ENCODE measurements around the gene MTERF4.

Gene MTERF4

GRCh38 chr2:241125626-241126025, 23.5 kb upstream of the MTERF4 start:
- H3K4me1 Mint-ChIP-seq = peaks cover 28% of the 10 kb centered on the region
- H3K36me3 Mint-ChIP-seq (ENCODE audit: low read depth) = peaks cover 25% of the 10 kb centered on the region
- ATAC-seq = no peak
- no peak overlapping the region for H3K4me3 Mint-ChIP-seq
- no peak overlapping the region for H3K27ac Mint-ChIP-seq
- peaks cover 6% of the 10 kb centered on the region for H3K9me3 Mint-ChIP-seq
- no peaks in the 10 kb centered on the region for H3K27me3 Mint-ChIP-seq
- DNase-seq = no peak

- no peak overlapping the region for H3K4me3 Mint-ChIP-seq
- H3K27me3 Mint-ChIP-seq = no peaks in the 10 kb centered on the region
- ATAC-seq = no peak
- no peak for DNase-seq
- H3K9me3 Mint-ChIP-seq = peaks cover 11% of the 10 kb centered on the region
- no peak overlapping the region for H3K27ac Mint-ChIP-seq
- peaks cover 26% of the 10 kb centered on the region for H3K36me3 Mint-ChIP-seq (ENCODE audit: low read depth)
- peaks cover 25% of the 10 kb centered on the region for H3K4me1 Mint-ChIP-seq
These were observed 21.9 kb upstream of the MTERF4 start for GRCh38 chr2:241123816-241124536.

DNA sequence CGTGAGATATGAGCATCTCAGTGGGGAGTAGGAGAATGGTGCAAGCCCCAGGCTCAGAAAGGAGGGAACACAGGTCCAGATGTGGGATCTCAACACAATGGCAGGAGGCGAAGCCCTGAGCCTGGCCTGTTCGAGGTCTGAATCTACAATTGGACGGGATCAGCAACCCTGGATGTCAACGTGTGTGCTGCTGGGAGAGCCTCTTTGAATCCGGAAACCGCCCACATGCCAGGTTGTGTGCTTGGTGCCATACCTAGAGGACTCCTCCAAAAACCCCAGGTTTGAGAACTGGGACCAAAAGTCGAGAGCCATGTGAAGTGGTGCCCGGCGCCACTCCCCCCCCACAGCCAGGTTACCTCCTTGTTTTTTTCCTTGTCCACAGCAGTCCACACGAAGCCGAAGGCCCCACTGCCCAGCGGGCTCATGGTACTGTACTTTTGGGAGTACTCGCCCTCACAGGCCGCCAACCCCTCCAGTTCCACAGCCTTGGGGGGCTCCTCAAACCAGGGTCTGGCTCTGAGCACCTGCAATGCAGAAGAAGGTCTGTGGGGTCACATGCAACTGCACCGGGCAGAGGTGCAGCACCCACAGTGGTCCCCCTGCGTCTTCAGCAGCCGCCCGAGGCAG, 20.4 kb upstream of the MTERF4 start:
- no peaks in the 10 kb centered on the region for H3K27me3 Mint-ChIP-seq
- peaks cover 11% of the 10 kb centered on the region for H3K9me3 Mint-ChIP-seq
- no peak overlapping the region for H3K4me3 Mint-ChIP-seq
- ATAC-seq (no peak), DNase-seq (no peak)
- peaks cover 24% of the 10 kb centered on the region for H3K36me3 Mint-ChIP-seq (ENCODE audit: low read depth)
- H3K27ac Mint-ChIP-seq = no peak overlapping the region
- H3K4me1 Mint-ChIP-seq = peaks cover 10% of the 10 kb centered on the region

GRCh38 chr2:241121008-241121407, 18.9 kb upstream of the MTERF4 start:
- DNase-seq = no peak
- H3K9me3 Mint-ChIP-seq = peaks cover 11% of the 10 kb centered on the region
- H3K4me3 Mint-ChIP-seq = no peak overlapping the region
- no peak for ATAC-seq
- no peaks in the 10 kb centered on the region for H3K27me3 Mint-ChIP-seq
- H3K36me3 Mint-ChIP-seq (ENCODE audit: low read depth) = peaks cover 36% of the 10 kb centered on the region
- peaks cover 6% of the 10 kb centered on the region for H3K4me1 Mint-ChIP-seq
- no peak overlapping the region for H3K27ac Mint-ChIP-seq

GRCh38 chr2:241120440-241120839, 18.4 kb upstream of the MTERF4 start:
- Mint-ChIP-seq H3K27ac (no peak overlapping the region), H3K27me3 (no peaks in the 10 kb centered on the region), H3K9me3 (peaks cover 11% of the 10 kb centered on the region), H3K36me3 (ENCODE audit: low read depth) (peaks cover 37% of the 10 kb centered on the region), H3K4me3 (no peak overlapping the region), H3K4me1 (peaks cover 4% of the 10 kb centered on the region)
- DNase-seq = no peak
- ATAC-seq = peak; percentile 61

- H3K27me3 Mint-ChIP-seq = no peaks in the 10 kb centered on the region
- DNase-seq = no peak
These were observed 16.8 kb upstream of the MTERF4 start for GRCh38 chr2:241118737-241119505.

GRCh38 chr2:241116606-241117560, 14.8 kb upstream of the MTERF4 start:
- ATAC-seq (no peak), DNase-seq (no peak)
- Mint-ChIP-seq H3K36me3 (ENCODE audit: low read depth) (peaks cover 36% of the 10 kb centered on the region), H3K4me3 (no peak overlapping the region), H3K4me1 (peaks cover 17% of the 10 kb centered on the region), H3K9me3 (peaks cover 11% of the 10 kb centered on the region), H3K27ac (no peak overlapping the region), H3K27me3 (no peaks in the 10 kb centered on the region)

More at GRCh38 chr2:241118737-241119505, 16.8 kb upstream of the MTERF4 start:
- Mint-ChIP-seq H3K36me3 (ENCODE audit: low read depth) (peaks cover 33% of the 10 kb centered on the region), H3K4me1 (peaks cover 4% of the 10 kb centered on the region), H3K27ac (no peak overlapping the region), H3K9me3 (peaks cover 11% of the 10 kb centered on the region), H3K4me3 (no peak overlapping the region)
- no peak for ATAC-seq

DNA sequence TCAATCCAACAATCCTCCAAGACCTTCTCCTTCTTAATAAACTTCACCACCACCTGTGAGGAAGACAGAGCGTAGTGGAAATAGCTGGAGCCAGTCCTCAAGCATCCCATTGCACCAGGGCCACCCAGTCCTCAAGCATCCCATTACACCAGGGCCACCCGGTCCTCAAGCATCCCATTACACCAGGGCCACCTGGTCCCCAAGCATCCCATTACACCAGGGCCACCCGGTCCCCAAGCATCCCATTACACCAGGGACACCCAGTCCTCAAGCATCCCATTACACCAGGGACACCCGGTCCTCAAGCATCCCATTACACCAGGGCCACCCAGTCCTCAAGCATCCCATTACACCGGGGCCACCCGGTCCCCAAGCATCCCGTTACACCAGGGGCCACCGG, 13.3 kb upstream of the MTERF4 start:
- DNase-seq (no peak), ATAC-seq (no peak)
- Mint-ChIP-seq H3K36me3 (ENCODE audit: low read depth) (peaks cover 27% of the 10 kb centered on the region), H3K4me3 (no peak overlapping the region), H3K4me1 (peaks cover 26% of the 10 kb centered on the region), H3K27me3 (no peaks in the 10 kb centered on the region), H3K9me3 (peaks cover 2% of the 10 kb centered on the region), H3K27ac (no peak overlapping the region)

GRCh38 chr2:241114836-241115235, 12.7 kb upstream of the MTERF4 start:
- H3K4me3 Mint-ChIP-seq = no peak overlapping the region
- H3K27ac Mint-ChIP-seq = no peak overlapping the region

GRCh38 chr2:241112592-241112991, 10.5 kb upstream of the MTERF4 start:
- peak overlapping the region; percentile 72 for H3K4me3 Mint-ChIP-seq
- peaks cover 36% of the 10 kb centered on the region for H3K36me3 Mint-ChIP-seq (ENCODE audit: low read depth)
- H3K27ac Mint-ChIP-seq = peak overlapping the region; percentile 80
- H3K27me3 Mint-ChIP-seq = no peaks in the 10 kb centered on the region
- ATAC-seq = peak; percentile 70
- DNase-seq = peak; percentile 48
- peaks cover 49% of the 10 kb centered on the region for H3K4me1 Mint-ChIP-seq
- no peaks in the 10 kb centered on the region for H3K9me3 Mint-ChIP-seq

More at GRCh38 chr2:241114836-241115235, 12.7 kb upstream of the MTERF4 start:
- Mint-ChIP-seq H3K36me3 (ENCODE audit: low read depth) (peaks cover 25% of the 10 kb centered on the region), H3K27me3 (no peaks in the 10 kb centered on the region), H3K4me1 (peaks cover 29% of the 10 kb centered on the region), H3K9me3 (no peaks in the 10 kb centered on the region)
- ATAC-seq (no peak), DNase-seq (no peak)

- peaks cover 39% of the 10 kb centered on the region for H3K36me3 Mint-ChIP-seq (ENCODE audit: low read depth)
- peaks cover 49% of the 10 kb centered on the region for H3K4me1 Mint-ChIP-seq
These were observed 10.0 kb upstream of the MTERF4 start for GRCh38 chr2:241112046-241112445.

GRCh38 chr2:241111440-241111805, 9.3 kb upstream of the MTERF4 start:
- DNase-seq = no peak
- H3K27ac Mint-ChIP-seq = peak overlapping the region; percentile 80
- H3K9me3 Mint-ChIP-seq = no peaks in the 10 kb centered on the region
- H3K4me3 Mint-ChIP-seq = peak overlapping the region; percentile 72
- peaks cover 49% of the 10 kb centered on the region for H3K4me1 Mint-ChIP-seq
- H3K27me3 Mint-ChIP-seq = no peaks in the 10 kb centered on the region
- H3K36me3 Mint-ChIP-seq (ENCODE audit: low read depth) = peaks cover 33% of the 10 kb centered on the region
- ATAC-seq = peak; percentile 10

More at GRCh38 chr2:241112046-241112445, 10.0 kb upstream of the MTERF4 start:
- ATAC-seq (no peak), DNase-seq (no peak)
- Mint-ChIP-seq H3K27ac (peak overlapping the region; percentile 80), H3K4me3 (peak overlapping the region; percentile 72), H3K9me3 (no peaks in the 10 kb centered on the region), H3K27me3 (no peaks in the 10 kb centered on the region)

DNA sequence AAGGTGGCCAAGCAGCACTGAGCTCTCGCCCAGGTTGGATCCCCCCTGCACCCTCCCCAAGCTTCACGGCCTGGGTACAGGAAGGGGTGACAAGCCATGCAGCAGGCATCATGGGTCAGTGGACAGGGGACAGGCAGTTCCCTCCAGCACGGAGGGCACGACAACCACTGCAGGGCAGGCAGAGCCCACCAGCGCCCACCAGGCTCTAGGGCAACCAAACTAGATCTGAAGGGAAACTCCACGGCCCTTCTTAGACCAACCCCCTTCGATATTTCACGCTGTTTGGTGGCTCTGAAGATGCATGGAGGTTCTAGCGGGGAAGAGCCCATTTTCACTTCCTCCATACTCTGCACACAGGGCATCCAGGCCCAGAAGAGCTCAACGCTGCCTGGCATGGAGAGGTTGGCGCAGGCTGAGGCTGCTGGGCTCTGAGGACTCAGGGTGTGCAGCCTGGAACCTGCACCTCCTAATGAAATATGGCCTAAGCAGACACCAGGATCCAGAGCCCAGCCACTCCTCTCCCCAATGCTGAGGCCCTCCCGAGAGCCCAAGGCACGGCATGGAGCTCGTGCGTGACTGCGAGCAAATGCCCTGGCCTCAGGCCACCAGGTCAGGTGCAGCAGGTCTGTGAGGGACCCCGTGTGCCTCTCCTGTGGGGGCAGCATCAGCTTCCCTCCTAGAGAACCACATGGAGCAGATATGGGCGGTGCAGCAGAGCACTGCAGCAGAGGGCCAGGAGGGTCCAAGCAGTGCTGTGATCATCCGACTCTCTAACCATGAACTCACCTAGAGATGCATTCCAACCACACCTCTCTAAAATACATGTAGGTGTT, 8.7 kb upstream of the MTERF4 start:
- Mint-ChIP-seq H3K27ac (peak overlapping the region; percentile 80), H3K4me1 (peaks cover 52% of the 10 kb centered on the region), H3K4me3 (peak overlapping the region; percentile 72), H3K27me3 (no peaks in the 10 kb centered on the region), H3K36me3 (ENCODE audit: low read depth) (peaks cover 30% of the 10 kb centered on the region), H3K9me3 (no peaks in the 10 kb centered on the region)
- ATAC-seq (peak; percentile 25), DNase-seq (no peak)

Measured in activated naive CD8-positive, alpha-beta T cell treated with anti-CD3 and anti-CD28 coated beads, Interleukin-2, amount 50 U/mL, for 24 hours (primary cell).